Measurements from ENCODE around the gene KIF2C. TPM values are rescaled to one million over a fixed set of nuclear protein-coding genes. Genes with fewer than 3 reads are reported as not detected.
"Not testable (repeated sequence)": the region's sequence is repeated elsewhere in the genome, so short reads cannot be mapped to it uniquely, and the experiment has no call there.

The KIF2C gene
- total RNA-seq, 2 experiments from 2014 or later, result 107 to 113 TPM

DNA sequence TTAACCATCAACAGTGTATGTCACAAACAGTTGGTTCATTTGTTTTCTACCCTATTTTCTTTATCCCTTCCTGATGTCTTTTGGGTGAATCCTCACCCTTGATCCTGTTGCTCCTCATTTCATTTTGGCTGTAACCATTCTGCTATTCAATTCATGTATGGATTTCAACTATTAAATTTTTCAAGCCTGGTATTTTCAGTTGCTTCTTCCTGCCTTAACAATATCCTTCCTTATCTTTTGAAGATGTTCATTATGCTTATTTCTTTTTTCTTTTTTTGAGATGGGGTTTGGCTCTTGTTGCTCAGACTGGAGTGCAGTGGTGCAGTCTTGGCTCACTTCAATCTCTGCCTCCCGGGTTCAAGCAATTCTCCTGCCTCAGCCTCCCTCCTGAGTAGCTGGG is 5.9 kb upstream of the KIF2C start:
- POLR2A ChIA-PET, result interaction anchor here (1.0 to 5.6 kb wide), 2 partner anchors 14 to 83 kb away, joined by 4 to 461 read pairs; no protein-coding TSS in a partner anchor
- Mint-ChIP-seq H3K36me3 (peaks cover 4% of the 10 kb centered on the region), H3K4me3 (no peak overlapping the region), H3K9me3 (peaks cover 2% of the 10 kb centered on the region), H3K27ac (no peak overlapping the region), H3K4me1 (ENCODE audit: low read depth) (peaks cover 23% of the 10 kb centered on the region), H3K27me3 (peaks cover 3% of the 10 kb centered on the region)
- DNase-seq, result no peak
- intact Hi-C loops (cut with micrococcal nuclease), result loop anchor here (5.0 to 10.0 kb wide), 3 partner anchors 251 to 759 kb away; partner anchors contain the start of genes EIF2B3, TESK2 and ZSWIM5
- CTCF ChIA-PET, result interaction anchor here (0.6 to 0.7 kb wide), 2 partner anchors 15 to 18 kb away, joined by 3 read pairs; no protein-coding TSS in a partner anchor

DNA sequence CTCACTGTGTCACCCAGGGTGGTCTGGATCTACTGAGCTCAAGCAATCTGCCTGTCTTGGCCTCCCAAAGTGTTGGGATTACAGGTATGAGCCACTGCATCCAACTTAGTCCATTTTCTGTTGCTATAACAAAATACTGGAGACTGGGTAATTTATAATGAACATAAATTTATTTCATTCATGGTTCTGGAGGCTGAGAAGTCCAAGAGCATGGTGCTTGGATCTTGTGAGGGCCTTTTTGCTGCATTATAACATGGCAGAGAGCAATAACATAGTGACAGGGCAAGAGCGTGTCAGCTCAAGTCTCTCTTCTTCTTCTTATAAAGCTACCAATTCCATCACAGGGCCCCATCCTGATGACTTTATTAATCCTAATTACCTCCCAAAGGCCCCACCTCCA is 3.6 kb upstream of the KIF2C start:
- DNase-seq, result no peak
- intact Hi-C loops (cut with micrococcal nuclease), result loop anchor here (10.0 kb wide), 2 partner anchors 249 to 469 kb away; partner anchors contain the start of genes EIF2B3 and ZSWIM5
- Mint-ChIP-seq H3K9me3 (no peaks in the 10 kb centered on the region), H3K27ac (no peak overlapping the region), H3K27me3 (no peaks in the 10 kb centered on the region), H3K4me1 (ENCODE audit: low read depth) (peaks cover 25% of the 10 kb centered on the region), H3K36me3 (peaks cover 9% of the 10 kb centered on the region), H3K4me3 (no peak overlapping the region)
- POLR2A ChIA-PET, result interaction anchor here (2.3 kb wide), 1 partner anchor 14 kb away, joined by 11 read pairs; no protein-coding TSS in a partner anchor
- CTCF ChIA-PET, result no interaction called here

DNA sequence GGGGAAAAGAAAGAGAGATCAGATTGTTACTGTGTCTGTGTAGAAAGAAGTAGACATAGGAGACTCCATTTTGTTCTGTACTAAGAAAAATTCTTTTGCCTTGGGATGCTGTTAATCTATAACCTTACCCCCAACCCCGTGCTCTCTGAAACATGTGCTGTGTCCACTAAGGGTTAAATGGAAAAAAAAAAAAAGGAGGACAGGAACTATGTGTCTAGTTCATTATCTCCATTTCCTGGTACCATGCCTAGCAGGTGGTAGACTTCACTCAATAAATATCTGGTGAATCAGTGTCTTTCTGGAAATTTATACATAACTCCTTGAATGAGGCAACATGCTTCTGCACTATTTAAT is 707 bp upstream of the KIF2C start:
- Mint-ChIP-seq H3K36me3 (peaks cover 25% of the 10 kb centered on the region), H3K27ac (peak overlapping the region; percentile 93), H3K4me3 (peak overlapping the region; percentile 93), H3K4me1 (ENCODE audit: low read depth) (peaks cover 24% of the 10 kb centered on the region)
- not testable (repeated sequence) for H3K27me3 Mint-ChIP-seq, H3K9me3 Mint-ChIP-seq, DNase-seq
- intact Hi-C loops (cut with micrococcal nuclease), result loop anchor here (1.0 to 10.0 kb wide), 5 partner anchors 8 to 466 kb away; partner anchors contain the start of genes EIF2B3, RNU5D-1, RPS8 and ZSWIM5
- POLR2A ChIA-PET, result interaction anchor here (2.2 to 2.6 kb wide), 3 partner anchors 8 to 37 kb away, joined by 12 to 21 read pairs (median 14); partner anchors contain the start of genes RNU5D-1 and RPS8
- CTCF ChIA-PET, result interaction anchor here (0.7 to 1.9 kb wide), 2 partner anchors 8 to 65 kb away, joined by 3 to 4 read pairs; partner anchors contain the start of genes ARMH1, RNU5D-1 and TMEM53

DNA sequence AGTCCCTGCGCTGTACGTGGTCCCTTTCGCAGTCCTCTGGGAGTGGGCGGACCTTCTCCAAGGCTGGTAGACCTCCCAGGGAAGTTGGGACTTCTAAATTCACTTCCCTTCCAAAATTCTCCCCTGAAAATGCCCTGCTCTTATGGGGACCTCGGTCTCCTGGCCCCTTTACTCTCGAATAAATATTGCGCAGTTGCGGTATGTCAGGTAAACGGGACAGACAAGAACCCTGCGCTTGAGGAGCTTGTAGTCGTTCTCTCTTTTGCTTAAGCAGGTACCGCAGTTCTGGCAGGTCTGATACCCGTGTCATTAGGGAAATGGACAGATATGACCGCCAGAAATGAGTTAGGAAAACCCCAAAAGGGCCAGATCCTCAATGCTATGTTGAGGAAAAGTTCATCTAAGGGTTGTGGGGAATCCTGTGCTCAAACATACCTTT is 561 bp downstream of the KIF2C start:
- ChIA-PET CTCF (interaction anchor here (1.0 to 1.9 kb wide), 3 partner anchors 9 to 66 kb away, joined by 3 to 7 read pairs (median 4); partner anchors contain the start of genes ARMH1, RNU5D-1 and TMEM53), POLR2A (interaction anchor here (0.6 to 2.6 kb wide), 5 partner anchors 9 to 57 kb away, joined by 3 to 21 read pairs (median 12); partner anchors contain the start of genes RNU5D-1 and RPS8)
- Mint-ChIP-seq H3K27me3 (no peaks in the 10 kb centered on the region), H3K36me3 (peaks cover 31% of the 10 kb centered on the region), H3K9me3 (no peaks in the 10 kb centered on the region), H3K4me3 (peak overlapping the region; percentile 93), H3K27ac (peak overlapping the region; percentile 93), H3K4me1 (ENCODE audit: low read depth) (peaks cover 24% of the 10 kb centered on the region)
- intact Hi-C loops (cut with micrococcal nuclease), result no loop called here
- DNase-seq, result no peak

DNA sequence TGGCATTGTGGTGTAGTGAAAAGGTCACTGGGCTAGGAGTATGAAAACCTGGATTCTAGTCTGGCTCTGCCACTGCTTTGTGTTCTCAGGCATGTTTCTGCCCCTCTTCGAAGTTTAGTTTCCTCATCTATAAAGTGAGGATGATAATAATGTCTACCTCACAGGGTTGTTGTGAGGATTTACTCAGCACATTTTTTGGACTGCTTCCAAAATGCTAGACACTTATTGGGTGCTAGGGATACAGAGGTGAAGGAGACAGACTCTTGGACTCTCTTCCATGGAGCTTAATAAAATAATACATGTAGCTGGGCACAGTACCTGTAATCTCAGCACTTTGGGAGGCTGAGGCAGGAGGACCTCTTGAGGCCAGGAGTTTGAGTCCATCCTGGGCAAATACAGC is 3.6 kb downstream of the KIF2C start:
- Mint-ChIP-seq H3K27me3 (no peaks in the 10 kb centered on the region), H3K9me3 (no peaks in the 10 kb centered on the region), H3K4me1 (ENCODE audit: low read depth) (peaks cover 26% of the 10 kb centered on the region), H3K4me3 (no peak overlapping the region), H3K36me3 (peaks cover 46% of the 10 kb centered on the region), H3K27ac (no peak overlapping the region)
- POLR2A ChIA-PET, result interaction anchor here (2.3 to 4.1 kb wide), 4 partner anchors 12 to 32 kb away, joined by 6 to 28 read pairs (median 12); partner anchors contain the start of genes RNU5D-1 and RPS8
- no peak for DNase-seq
- intact Hi-C loops (cut with micrococcal nuclease), result no loop called here
- CTCF ChIA-PET, result interaction anchor here (0.9 to 1.1 kb wide), 2 partner anchors 14 kb away, joined by 3 to 4 read pairs; no protein-coding TSS in a partner anchor

DNA sequence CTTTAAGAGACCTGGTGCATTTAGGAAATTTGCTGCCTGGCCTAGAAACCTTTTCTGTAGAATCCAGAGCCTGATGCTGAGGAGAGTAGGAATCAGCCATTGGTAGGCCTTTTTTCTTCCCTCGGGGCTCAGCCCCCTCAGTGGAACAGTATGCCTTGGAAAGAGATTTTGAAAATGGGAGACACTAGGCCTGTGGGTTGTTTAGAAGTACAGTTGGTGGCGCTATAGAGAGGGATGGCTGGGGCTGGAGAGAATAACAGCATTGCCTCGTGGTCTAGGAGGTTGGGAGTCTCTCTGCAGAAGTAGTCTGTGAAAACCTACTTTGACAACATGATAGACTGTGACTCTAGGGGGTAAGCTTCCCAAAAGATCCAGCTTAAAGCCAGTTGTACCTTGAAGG is 8.2 kb downstream of the KIF2C start:
- peaks cover 6% of the 10 kb centered on the region for H3K4me1 Mint-ChIP-seq (ENCODE audit: low read depth)

DNA sequence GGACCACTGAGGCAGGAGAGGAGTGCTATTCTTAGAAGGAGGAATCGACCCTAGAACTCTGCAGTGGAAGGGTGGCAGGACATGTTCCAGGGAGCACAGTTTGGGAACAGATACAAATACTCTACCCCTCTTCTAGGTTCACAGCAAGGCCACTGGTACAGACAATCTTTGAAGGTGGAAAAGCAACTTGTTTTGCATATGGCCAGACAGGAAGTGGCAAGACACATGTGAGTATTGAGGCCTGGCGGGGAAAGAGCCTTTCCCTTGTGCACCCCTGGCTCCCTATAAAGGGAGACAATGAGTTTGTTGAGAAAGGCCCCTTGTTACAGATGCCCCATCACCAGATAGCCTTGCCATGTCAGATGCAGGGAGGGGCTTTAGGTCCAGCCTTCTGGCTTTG is 17.8 kb downstream of the KIF2C start:
- peaks cover 68% of the 10 kb centered on the region for H3K36me3 Mint-ChIP-seq
- ChIA-PET CTCF (no interaction called here), POLR2A (no interaction called here)
- no peaks in the 10 kb centered on the region for H3K27me3 Mint-ChIP-seq
- intact Hi-C loops (cut with micrococcal nuclease), result no loop called here
- DNase-seq, result no peak
- H3K27ac Mint-ChIP-seq, result no peak overlapping the region
- H3K4me3 Mint-ChIP-seq, result no peak overlapping the region
- H3K9me3 Mint-ChIP-seq, result no peaks in the 10 kb centered on the region
- H3K4me1 Mint-ChIP-seq (ENCODE audit: low read depth), result peaks cover 3% of the 10 kb centered on the region

More for the DNA sequence above, 8.2 kb downstream of the KIF2C start:
- H3K27me3 Mint-ChIP-seq, result no peaks in the 10 kb centered on the region
- intact Hi-C loops (cut with micrococcal nuclease), result no loop called here
- no peaks in the 10 kb centered on the region for H3K9me3 Mint-ChIP-seq
- no peak overlapping the region for H3K4me3 Mint-ChIP-seq
- CTCF ChIA-PET, result interaction anchor here (1.1 to 2.8 kb wide), 3 partner anchors 12 to 16 kb away, joined by 3 to 9 read pairs (median 5); partner anchors contain the start of gene RNU5D-1
- peaks cover 44% of the 10 kb centered on the region for H3K36me3 Mint-ChIP-seq
- H3K27ac Mint-ChIP-seq, result no peak overlapping the region
- no peak for DNase-seq
- POLR2A ChIA-PET, result interaction anchor here (1.1 kb wide), 2 partner anchors 18 to 19 kb away, joined by 3 to 5 read pairs; no protein-coding TSS in a partner anchor

DNA sequence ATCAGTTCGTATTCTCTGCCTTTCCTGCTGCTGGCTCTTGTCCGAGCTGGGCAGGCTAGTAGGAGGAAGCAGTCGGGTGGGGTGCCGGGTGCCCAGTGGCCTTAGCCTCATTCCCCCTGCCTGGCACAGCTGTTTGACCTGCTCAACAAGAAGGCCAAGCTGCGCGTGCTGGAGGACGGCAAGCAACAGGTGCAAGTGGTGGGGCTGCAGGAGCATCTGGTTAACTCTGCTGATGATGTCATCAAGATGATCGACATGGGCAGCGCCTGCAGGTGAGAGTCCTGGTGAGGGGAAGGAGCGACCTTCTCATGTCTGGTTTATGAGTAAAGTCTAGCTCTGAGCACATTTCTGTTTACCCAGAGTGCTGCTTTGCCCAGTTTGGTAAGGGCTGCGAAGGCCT is 19.4 kb downstream of the KIF2C start:
- DNase-seq, result no peak
- Mint-ChIP-seq H3K27me3 (no peaks in the 10 kb centered on the region), H3K4me1 (ENCODE audit: low read depth) (peaks cover 3% of the 10 kb centered on the region), H3K27ac (no peak overlapping the region), H3K4me3 (no peak overlapping the region), H3K9me3 (no peaks in the 10 kb centered on the region), H3K36me3 (peaks cover 66% of the 10 kb centered on the region)
- intact Hi-C loops (cut with micrococcal nuclease), result no loop called here
- ChIA-PET POLR2A (interaction anchor here (0.9 to 1.8 kb wide), 4 partner anchors 12 to 37 kb away, joined by 3 to 6 read pairs (median 4); partner anchors contain the start of gene RPS8), CTCF (interaction anchor here (1.7 kb wide), 1 partner anchor 11 kb away, joined by 5 read pairs; no protein-coding TSS in a partner anchor)

DNA sequence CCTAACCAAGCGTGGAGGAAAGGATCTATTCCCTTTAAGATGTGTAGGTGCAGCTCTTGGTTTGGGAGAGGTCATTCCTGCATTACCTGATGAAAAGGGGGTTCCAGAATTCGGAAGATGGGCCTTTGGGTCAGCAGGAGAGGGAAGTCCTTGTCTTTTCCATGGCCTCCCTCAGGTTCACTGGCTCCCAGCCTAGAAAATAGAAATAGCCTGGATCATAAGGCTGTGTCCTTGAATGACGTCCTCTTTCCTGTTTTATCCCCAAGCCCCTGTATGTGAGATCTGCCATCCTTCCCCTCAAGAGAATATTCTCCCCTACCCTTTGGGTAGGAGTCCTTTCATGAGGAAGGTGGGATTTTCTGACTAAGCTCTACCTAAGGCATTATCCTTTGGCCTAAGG is 21.2 kb downstream of the KIF2C start:
- intact Hi-C loops (cut with micrococcal nuclease), result no loop called here
- Mint-ChIP-seq H3K27me3 (no peaks in the 10 kb centered on the region), H3K36me3 (peaks cover 55% of the 10 kb centered on the region), H3K4me1 (ENCODE audit: low read depth) (peaks cover 3% of the 10 kb centered on the region), H3K4me3 (no peak overlapping the region), H3K9me3 (no peaks in the 10 kb centered on the region), H3K27ac (no peak overlapping the region)
- ChIA-PET POLR2A (interaction anchor here (1.5 to 1.6 kb wide), 2 partner anchors 15 to 30 kb away, joined by 3 to 6 read pairs; partner anchors contain the start of genes RNU5D-1 and RPS8), CTCF (interaction anchor here (1.7 kb wide), 1 partner anchor 13 kb away, joined by 5 read pairs; no protein-coding TSS in a partner anchor)
- no peak for DNase-seq

DNA sequence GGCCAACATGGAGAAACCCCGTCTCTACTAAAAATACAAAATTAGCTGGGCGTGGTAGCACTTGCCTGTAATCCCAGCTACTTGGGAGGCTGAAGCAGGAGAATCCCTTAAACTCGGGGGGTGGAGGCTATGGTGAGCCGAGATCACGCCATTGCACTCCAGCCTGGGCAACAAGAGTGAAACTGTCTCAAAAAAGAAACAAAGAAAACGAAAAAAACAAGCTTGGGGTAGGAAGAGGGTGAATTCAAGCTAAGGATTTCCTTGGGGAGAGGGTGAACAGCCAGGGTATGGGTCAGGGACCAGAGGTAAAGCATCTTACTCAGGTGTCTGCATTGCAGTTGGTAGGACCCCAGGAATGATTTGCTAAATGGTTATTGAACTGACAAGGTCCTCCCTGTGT is 26.8 kb downstream of the KIF2C start:
- peaks cover 34% of the 10 kb centered on the region for H3K36me3 Mint-ChIP-seq
- H3K4me3 Mint-ChIP-seq; DNase-seq; H3K27ac Mint-ChIP-seq; H3K9me3 Mint-ChIP-seq; H3K27me3 Mint-ChIP-seq; intact Hi-C loops (cut with micrococcal nuclease); H3K4me1 Mint-ChIP-seq (ENCODE audit: low read depth): not testable (repeated sequence)
- ChIA-PET POLR2A (interaction anchor here (0.9 to 4.1 kb wide), 5 partner anchors 9 to 45 kb away, joined by 3 to 15 read pairs (median 4); partner anchors contain the start of gene RPS8), CTCF (interaction anchor here (1.3 kb wide), 1 partner anchor 36 kb away, joined by 4 read pairs; the partner anchor contains the start of gene RNU5D-1)

DNA sequence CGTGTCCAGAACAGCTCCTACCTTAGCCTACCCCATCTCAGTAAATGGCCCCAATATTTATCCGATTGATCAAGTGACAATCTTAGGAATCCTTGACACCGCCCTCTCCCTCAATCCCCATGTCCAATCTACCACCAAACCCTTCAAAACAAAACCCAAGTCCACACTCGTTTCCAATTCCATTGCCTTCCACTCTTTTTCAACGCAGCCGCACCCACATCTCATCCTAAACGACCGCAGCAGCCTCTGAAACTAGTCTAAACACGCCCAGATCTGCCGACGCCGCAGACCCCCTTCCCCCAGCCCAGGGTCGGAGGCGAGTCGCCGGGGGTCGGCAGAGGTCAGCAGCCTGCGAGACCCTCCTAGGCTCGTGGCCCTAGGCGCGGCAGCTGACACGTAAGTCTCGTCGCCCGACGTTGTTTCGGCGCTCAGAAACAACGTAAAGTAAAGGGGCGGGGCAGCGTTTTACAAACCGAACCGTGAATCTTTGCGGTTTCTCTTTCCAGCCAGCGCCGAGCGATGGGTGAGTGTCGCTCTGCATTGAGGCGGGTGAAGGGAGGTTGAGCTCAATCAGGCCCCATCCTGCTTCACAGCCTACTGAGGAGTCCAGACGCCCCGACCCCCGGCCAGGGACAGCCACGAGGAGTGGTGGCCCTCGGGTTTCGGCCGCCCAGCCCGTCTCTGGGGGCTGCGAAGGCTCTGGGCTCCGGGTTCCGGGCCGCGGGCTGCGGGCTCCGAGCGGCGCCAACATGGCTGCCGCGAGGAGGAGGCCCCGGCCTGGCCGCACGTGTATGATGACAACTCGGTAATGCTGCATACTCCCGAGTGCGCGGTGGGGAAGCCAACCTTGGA is 35.7 kb downstream of the KIF2C start, which contains the start of gene RPS8:
RPS8 (plus strand) TSS at position 463 of the 852 bp plus-strand sequence; CDS start at position 520, 57 bp downstream.
- intact Hi-C loops (cut with micrococcal nuclease), result loop anchor here (1.0 to 2.0 kb wide), 4 partner anchors 9 to 45 kb away; partner anchors contain the start of genes DYNLT4, KIF2C and RNU5D-1
- H3K36me3 Mint-ChIP-seq, result peaks cover 45% of the 10 kb centered on the region
- ChIA-PET POLR2A (interaction anchor here (0.8 to 5.4 kb wide), 24 partner anchors 9 to 1125 kb away, joined by 3 to 70 read pairs (median 10); partner anchors contain the start of genes BEST4, BTBD19, DYNLT4 and EIF2B3), CTCF (interaction anchor here (0.9 to 2.5 kb wide), 7 partner anchors 11 to 48 kb away, joined by 3 to 32 read pairs (median 4); partner anchors contain the start of genes BEST4, PLK3 and RNU5D-1)
- no peaks in the 10 kb centered on the region for H3K9me3 Mint-ChIP-seq
- peak within 1 kb of the TSS; percentile 81 for H3K27ac Mint-ChIP-seq
- peak within 1 kb of the TSS; percentile 83 for H3K4me3 Mint-ChIP-seq
- DNase-seq, result peak; percentile 94
- H3K4me1 Mint-ChIP-seq (ENCODE audit: low read depth), result peaks cover 38% of the 10 kb centered on the region
- no peaks in the 10 kb centered on the region for H3K27me3 Mint-ChIP-seq

All from activated CD4-positive, alpha-beta memory T cell treated with anti-CD3 and anti-CD28 coated beads for 36 hours (primary cell).